WTC11 (cell line): ENCODE results near the gene KLF13.

Experiments
- AFF4 ChIP-seq: sonication (generic); formaldehyde crosslinking; IDR thresholded peaks from 2 replicates; pipeline ENCODE4 v1.8.1; 2023; ENCODE audit warnings: mild to moderate bottlenecking, missing genetic modification reagents, borderline replicate concordance
- ESRRA ChIP-seq: sonication (generic); formaldehyde crosslinking; IDR thresholded peaks from 2 replicates; pipeline ENCODE4 v1.8.1; 2022; ENCODE audit warnings: mild to moderate bottlenecking, missing genetic modification reagents, borderline replicate concordance
- ETV6 ChIP-seq: sonication (generic); formaldehyde crosslinking; IDR thresholded peaks from 2 replicates; pipeline ENCODE4 v1.8.1; 2022; ENCODE audit warnings: mild to moderate bottlenecking, missing genetic modification reagents
- NR2C2 ChIP-seq: sonication (generic); formaldehyde crosslinking; IDR thresholded peaks from 2 replicates; pipeline ENCODE4 v1.8.0; 2022; ENCODE audit warnings: mild to moderate bottlenecking, missing genetic modification reagents
- ZNF317 ChIP-seq: sonication (generic); formaldehyde crosslinking; IDR thresholded peaks from 2 replicates; pipeline ENCODE4 v1.8.1; 2023; ENCODE audit warnings: low read depth, mild to moderate bottlenecking, moderate library complexity, missing genetic modification reagents, borderline replicate concordance
- ZNF416 ChIP-seq: fragments of 250-450 bp; sonication (Bioruptor Pico); IDR thresholded peaks from 2 replicates; pipeline ENCODE4 v1.9.0; 2021; ENCODE audit warnings: mild to moderate bottlenecking, inconsistent platforms
- TF ChIP-seq, protein P1 (sequence below): fragments of 200-600 bp; IDR thresholded peaks from 2 replicates; pipeline ENCODE4 v1.8.0; 2022; ENCODE audit warnings: antibody characterized with exemption
- TF ChIP-seq, protein P2 (sequence below): sonication (generic); formaldehyde crosslinking; IDR thresholded peaks from 2 replicates; pipeline ENCODE4 v1.8.0; 2023; ENCODE audit warnings: missing genetic modification reagents, mild to moderate bottlenecking, borderline replicate concordance
- TF ChIP-seq, protein P3 (sequence below): sonication (generic); formaldehyde crosslinking; IDR thresholded peaks from 2 replicates; pipeline ENCODE4 v1.8.1; 2023; ENCODE audit warnings: mild to moderate bottlenecking, missing genetic modification reagents, moderate library complexity
- TF ChIP-seq, protein P4 (sequence below): sonication (generic); formaldehyde crosslinking; IDR thresholded peaks from 2 replicates; pipeline ENCODE4 v1.8.1; 2022; ENCODE audit warnings: mild to moderate bottlenecking, missing genetic modification reagents, moderate library complexity, borderline replicate concordance
- TF ChIP-seq, protein P5 (sequence below): sonication (generic); formaldehyde crosslinking; IDR thresholded peaks from 2 replicates; pipeline ENCODE4 v1.8.1; 2022; ENCODE audit warnings: mild to moderate bottlenecking, moderate library complexity, missing genetic modification reagents

DNA sequence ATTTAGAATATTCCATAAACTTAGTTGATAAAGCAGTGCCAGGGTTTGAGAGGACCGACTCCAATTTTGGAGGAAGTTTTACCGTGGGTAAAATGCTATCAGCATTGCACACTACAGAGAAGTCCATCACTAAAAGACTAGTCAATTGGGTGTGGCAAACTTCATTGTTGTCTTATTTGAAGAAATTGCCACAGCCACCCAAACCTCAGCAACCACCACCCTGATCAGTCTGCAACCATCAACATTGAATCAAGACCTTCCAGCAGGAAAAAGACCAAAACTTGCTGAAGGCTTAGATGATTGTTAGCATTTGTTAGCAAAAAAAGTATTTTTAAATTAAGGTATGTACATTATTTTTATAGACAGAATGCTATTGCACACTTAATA lies 60.5 kb downstream of the KLF13 start:
- TF ChIP-seq, protein P1, sequence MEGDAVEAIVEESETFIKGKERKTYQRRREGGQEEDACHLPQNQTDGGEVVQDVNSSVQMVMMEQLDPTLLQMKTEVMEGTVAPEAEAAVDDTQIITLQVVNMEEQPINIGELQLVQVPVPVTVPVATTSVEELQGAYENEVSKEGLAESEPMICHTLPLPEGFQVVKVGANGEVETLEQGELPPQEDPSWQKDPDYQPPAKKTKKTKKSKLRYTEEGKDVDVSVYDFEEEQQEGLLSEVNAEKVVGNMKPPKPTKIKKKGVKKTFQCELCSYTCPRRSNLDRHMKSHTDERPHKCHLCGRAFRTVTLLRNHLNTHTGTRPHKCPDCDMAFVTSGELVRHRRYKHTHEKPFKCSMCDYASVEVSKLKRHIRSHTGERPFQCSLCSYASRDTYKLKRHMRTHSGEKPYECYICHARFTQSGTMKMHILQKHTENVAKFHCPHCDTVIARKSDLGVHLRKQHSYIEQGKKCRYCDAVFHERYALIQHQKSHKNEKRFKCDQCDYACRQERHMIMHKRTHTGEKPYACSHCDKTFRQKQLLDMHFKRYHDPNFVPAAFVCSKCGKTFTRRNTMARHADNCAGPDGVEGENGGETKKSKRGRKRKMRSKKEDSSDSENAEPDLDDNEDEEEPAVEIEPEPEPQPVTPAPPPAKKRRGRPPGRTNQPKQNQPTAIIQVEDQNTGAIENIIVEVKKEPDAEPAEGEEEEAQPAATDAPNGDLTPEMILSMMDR = no peak
- no peak for TF ChIP-seq AFF4 (CRISPR knock-in tag)
- TF ChIP-seq, protein P2, sequence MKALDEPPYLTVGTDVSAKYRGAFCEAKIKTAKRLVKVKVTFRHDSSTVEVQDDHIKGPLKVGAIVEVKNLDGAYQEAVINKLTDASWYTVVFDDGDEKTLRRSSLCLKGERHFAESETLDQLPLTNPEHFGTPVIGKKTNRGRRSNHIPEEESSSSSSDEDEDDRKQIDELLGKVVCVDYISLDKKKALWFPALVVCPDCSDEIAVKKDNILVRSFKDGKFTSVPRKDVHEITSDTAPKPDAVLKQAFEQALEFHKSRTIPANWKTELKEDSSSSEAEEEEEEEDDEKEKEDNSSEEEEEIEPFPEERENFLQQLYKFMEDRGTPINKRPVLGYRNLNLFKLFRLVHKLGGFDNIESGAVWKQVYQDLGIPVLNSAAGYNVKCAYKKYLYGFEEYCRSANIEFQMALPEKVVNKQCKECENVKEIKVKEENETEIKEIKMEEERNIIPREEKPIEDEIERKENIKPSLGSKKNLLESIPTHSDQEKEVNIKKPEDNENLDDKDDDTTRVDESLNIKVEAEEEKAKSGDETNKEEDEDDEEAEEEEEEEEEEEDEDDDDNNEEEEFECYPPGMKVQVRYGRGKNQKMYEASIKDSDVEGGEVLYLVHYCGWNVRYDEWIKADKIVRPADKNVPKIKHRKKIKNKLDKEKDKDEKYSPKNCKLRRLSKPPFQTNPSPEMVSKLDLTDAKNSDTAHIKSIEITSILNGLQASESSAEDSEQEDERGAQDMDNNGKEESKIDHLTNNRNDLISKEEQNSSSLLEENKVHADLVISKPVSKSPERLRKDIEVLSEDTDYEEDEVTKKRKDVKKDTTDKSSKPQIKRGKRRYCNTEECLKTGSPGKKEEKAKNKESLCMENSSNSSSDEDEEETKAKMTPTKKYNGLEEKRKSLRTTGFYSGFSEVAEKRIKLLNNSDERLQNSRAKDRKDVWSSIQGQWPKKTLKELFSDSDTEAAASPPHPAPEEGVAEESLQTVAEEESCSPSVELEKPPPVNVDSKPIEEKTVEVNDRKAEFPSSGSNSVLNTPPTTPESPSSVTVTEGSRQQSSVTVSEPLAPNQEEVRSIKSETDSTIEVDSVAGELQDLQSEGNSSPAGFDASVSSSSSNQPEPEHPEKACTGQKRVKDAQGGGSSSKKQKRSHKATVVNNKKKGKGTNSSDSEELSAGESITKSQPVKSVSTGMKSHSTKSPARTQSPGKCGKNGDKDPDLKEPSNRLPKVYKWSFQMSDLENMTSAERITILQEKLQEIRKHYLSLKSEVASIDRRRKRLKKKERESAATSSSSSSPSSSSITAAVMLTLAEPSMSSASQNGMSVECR (CRISPR knock-in tag) = no peak
- TF ChIP-seq, protein P3, sequence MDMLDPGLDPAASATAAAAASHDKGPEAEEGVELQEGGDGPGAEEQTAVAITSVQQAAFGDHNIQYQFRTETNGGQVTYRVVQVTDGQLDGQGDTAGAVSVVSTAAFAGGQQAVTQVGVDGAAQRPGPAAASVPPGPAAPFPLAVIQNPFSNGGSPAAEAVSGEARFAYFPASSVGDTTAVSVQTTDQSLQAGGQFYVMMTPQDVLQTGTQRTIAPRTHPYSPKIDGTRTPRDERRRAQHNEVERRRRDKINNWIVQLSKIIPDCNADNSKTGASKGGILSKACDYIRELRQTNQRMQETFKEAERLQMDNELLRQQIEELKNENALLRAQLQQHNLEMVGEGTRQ (CRISPR knock-in tag) = no peak
- TF ChIP-seq ESRRA = no peak
- TF ChIP-seq, protein P4, sequence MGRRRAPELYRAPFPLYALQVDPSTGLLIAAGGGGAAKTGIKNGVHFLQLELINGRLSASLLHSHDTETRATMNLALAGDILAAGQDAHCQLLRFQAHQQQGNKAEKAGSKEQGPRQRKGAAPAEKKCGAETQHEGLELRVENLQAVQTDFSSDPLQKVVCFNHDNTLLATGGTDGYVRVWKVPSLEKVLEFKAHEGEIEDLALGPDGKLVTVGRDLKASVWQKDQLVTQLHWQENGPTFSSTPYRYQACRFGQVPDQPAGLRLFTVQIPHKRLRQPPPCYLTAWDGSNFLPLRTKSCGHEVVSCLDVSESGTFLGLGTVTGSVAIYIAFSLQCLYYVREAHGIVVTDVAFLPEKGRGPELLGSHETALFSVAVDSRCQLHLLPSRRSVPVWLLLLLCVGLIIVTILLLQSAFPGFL = no peak
- TF ChIP-seq ZNF317 (CRISPR knock-in tag) = no peak
- TF ChIP-seq ETV6 (CRISPR knock-in tag) = no peak
- no peak for TF ChIP-seq ZNF416 (CRISPR knock-in tag)
- TF ChIP-seq NR2C2 (CRISPR knock-in tag) = no peak
- TF ChIP-seq, protein P5, sequence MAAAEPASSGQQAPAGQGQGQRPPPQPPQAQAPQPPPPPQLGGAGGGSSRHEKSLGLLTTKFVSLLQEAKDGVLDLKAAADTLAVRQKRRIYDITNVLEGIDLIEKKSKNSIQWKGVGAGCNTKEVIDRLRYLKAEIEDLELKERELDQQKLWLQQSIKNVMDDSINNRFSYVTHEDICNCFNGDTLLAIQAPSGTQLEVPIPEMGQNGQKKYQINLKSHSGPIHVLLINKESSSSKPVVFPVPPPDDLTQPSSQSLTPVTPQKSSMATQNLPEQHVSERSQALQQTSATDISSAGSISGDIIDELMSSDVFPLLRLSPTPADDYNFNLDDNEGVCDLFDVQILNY (CRISPR knock-in tag) = no peak
